Measurements from ENCODE around the gene PTPRN2. TPM values are rescaled to one million over a fixed set of nuclear protein-coding genes. Genes with fewer than 3 reads are reported as not detected.

Gene PTPRN2
- polyA plus RNA-seq, 1 of the 3 experiments (the other 2 are of a cell fraction) = 4.0 TPM

DNA sequence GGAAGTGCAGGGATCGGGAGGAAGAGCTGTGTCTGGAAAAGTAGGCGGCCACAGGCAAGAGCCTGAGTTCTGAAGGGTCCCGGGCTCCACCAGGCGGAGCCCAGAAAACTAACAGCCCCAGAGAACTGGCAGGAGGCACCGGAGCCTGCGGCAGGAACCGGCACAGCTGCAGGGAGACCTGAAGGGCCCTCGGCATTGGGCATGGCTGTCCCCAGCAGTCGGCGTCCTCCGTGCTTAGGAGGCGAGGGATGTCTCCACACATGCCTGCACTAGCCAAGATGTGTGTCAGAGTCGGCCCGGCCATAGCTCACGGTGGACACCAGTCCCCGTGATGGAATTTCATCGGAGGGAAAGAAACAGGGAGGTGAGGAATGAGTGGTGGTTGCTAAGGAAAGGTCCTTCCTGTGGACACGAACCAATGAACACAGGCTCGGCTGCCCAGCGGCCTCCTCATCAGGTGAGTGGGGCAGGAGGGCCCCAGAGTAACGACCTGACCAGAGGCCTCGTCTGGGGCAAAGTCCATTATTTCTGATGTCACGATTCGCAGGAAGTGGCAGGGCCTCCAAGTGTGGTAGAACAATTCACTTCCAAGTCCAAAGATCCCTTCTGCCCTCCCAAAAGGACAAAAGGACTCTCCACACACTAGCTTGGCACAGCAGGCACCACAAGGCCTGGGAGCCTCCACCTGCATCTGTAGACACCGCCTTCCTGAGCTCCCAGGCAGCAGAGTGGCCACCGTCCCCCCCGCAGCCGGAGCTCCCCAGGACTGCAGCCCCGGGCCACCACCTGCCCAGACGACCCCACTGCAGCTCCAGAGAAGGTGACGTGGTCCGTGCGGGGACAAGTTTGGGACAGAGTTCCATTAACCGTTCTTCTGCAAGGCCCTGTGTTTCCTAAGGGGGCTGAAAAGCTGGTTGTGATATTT, 444.2 kb downstream of the PTPRN2 start:
- Histone ChIP-seq H2AFZ (ENCODE audit: low read depth) (no peak overlapping the region), H3K4me2 (no peak overlapping the region), H3K9me2 (no peaks in the 10 kb centered on the region), H4K20me1 (ENCODE audit: insufficient read depth) (no peaks in the 10 kb centered on the region), H3K4me3 (ENCODE audit: low read depth in 2 of 2, low read length in 1 of 2) (no peak overlapping the region), H3F3A (replicated peaks; ENCODE audit: insufficient read depth) (no peaks in the 10 kb centered on the region), H3K27me3 (ENCODE audit: insufficient read depth) (no peaks in the 10 kb centered on the region), H3K79me2 (ENCODE audit: insufficient read depth) (no peaks in the 10 kb centered on the region), H3K9me3 (peaks cover 11% of the 10 kb centered on the region; the same call in 1 of the 2 replicates), H3K9ac (no peak overlapping the region), H3K4me1 (ENCODE audit: control insufficient read depth in 1 of 2, insufficient read depth in 2 of 2, low read depth in 1 of 2, low read length in 1 of 2) (no peaks in the 10 kb centered on the region), H3K27ac (ENCODE audit: low read depth in 2 of 2, low read length in 1 of 2) (no peak overlapping the region), H3K36me3 (replicated peaks in 1 of 2; ENCODE audit: control insufficient read depth in 1 of 2, insufficient read depth in 2 of 2, low read length in 1 of 2) (no peaks in the 10 kb centered on the region)
- no peak for DNase-seq
- TF ChIP-seq, protein P1, sequence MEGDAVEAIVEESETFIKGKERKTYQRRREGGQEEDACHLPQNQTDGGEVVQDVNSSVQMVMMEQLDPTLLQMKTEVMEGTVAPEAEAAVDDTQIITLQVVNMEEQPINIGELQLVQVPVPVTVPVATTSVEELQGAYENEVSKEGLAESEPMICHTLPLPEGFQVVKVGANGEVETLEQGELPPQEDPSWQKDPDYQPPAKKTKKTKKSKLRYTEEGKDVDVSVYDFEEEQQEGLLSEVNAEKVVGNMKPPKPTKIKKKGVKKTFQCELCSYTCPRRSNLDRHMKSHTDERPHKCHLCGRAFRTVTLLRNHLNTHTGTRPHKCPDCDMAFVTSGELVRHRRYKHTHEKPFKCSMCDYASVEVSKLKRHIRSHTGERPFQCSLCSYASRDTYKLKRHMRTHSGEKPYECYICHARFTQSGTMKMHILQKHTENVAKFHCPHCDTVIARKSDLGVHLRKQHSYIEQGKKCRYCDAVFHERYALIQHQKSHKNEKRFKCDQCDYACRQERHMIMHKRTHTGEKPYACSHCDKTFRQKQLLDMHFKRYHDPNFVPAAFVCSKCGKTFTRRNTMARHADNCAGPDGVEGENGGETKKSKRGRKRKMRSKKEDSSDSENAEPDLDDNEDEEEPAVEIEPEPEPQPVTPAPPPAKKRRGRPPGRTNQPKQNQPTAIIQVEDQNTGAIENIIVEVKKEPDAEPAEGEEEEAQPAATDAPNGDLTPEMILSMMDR (IDR thresholded peaks at IDR 0.05) = no peak
- TF ChIP-seq FOXJ3 (CRISPR knock-in tag; IDR thresholded peaks at IDR 0.05) = no peak
- TF ChIP-seq TEAD4 (IDR thresholded peaks at IDR 0.05; ENCODE audit: borderline replicate concordance, insufficient read depth) = no peak
- no peak for TF ChIP-seq JUND (IDR thresholded peaks at IDR 0.05)
- no peak for TF ChIP-seq CHD2 (IDR thresholded peaks at IDR 0.05; ENCODE audit: low read length, partially characterized antibody)
- TF ChIP-seq EZH2phosphoT487 (IDR thresholded peaks at IDR 0.05; ENCODE audit: borderline replicate concordance, low read depth) = no peak
- TF ChIP-seq, protein P2, sequence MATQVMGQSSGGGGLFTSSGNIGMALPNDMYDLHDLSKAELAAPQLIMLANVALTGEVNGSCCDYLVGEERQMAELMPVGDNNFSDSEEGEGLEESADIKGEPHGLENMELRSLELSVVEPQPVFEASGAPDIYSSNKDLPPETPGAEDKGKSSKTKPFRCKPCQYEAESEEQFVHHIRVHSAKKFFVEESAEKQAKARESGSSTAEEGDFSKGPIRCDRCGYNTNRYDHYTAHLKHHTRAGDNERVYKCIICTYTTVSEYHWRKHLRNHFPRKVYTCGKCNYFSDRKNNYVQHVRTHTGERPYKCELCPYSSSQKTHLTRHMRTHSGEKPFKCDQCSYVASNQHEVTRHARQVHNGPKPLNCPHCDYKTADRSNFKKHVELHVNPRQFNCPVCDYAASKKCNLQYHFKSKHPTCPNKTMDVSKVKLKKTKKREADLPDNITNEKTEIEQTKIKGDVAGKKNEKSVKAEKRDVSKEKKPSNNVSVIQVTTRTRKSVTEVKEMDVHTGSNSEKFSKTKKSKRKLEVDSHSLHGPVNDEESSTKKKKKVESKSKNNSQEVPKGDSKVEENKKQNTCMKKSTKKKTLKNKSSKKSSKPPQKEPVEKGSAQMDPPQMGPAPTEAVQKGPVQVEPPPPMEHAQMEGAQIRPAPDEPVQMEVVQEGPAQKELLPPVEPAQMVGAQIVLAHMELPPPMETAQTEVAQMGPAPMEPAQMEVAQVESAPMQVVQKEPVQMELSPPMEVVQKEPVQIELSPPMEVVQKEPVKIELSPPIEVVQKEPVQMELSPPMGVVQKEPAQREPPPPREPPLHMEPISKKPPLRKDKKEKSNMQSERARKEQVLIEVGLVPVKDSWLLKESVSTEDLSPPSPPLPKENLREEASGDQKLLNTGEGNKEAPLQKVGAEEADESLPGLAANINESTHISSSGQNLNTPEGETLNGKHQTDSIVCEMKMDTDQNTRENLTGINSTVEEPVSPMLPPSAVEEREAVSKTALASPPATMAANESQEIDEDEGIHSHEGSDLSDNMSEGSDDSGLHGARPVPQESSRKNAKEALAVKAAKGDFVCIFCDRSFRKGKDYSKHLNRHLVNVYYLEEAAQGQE (IDR thresholded peaks at IDR 0.05; ENCODE audit: low read depth, low read length) = no peak
- no peak for TF ChIP-seq IRF3 (IDR thresholded peaks at IDR 0.05; ENCODE audit: low read depth, low read length)
- ChIA-PET POLR2A (no interaction called here), CTCF (no interaction called here)
- 52% methylated on average over 29 of the region's 34 CpGs for WGBS (ENCODE audit: low lambda C conversion rate)
